HT-29 (cell line): ENCODE results near the gene PAQR9. TPM values are rescaled to one million over a fixed set of nuclear protein-coding genes. Genes with fewer than 3 reads are reported as not detected.

Source experiments
- DNase-seq: peaks from one replicate; pipeline ENCODE4 v3.0.0-alpha.2; 2015; ENCODE audit warnings: low spot score
- small RNA-seq: library from RNA; depleted of rRNA; stranded (forward); fragments of <200 nt; gene quantifications from one replicate; pipeline ENCODE3, GENCODE V24; 2014
- total RNA-seq: library from RNA; depleted of rRNA; stranded (reverse); fragments of >200 nt; shearing (Covaris generic); gene quantifications from 2 replicates; pipeline ENCODE4 v1.2.3, GENCODE V29; 2014; rRNA removed

Gene PAQR9
- total RNA-seq, 1 experiment from 2014 or later, result not detected

- no peak for DNase-seq
Measured at GRCh38 chr3:142916605-142917004, 46.9 kb downstream of the PAQR9 start.

GRCh38 chr3:142915636-142916035 is 47.8 kb downstream of the PAQR9 start:
- DNase-seq, result no peak

GRCh38 chr3:142914286-142914811 is 49.1 kb downstream of the PAQR9 start:
- no peak for DNase-seq

- DNase-seq, result no peak
Measured at GRCh38 chr3:142913432-142913831, 50.0 kb downstream of the PAQR9 start.

GRCh38 chr3:142912402-142913172 is 50.9 kb downstream of the PAQR9 start:
- no peak for DNase-seq

Small RNA genes lying within 50 kb of the gene (small RNA-seq; reads per million reads assigned to genes)
- gene AC021074.2, result not detected

Other genes with a start within 250 kb of the PAQR9 start
- 0.10 and 0.21 TPM in 2 replicates for gene TRPC1, start 239.6 kb downstream of the PAQR9 start, total RNA-seq
- gene PCOLCE2, start 74.6 kb downstream of the PAQR9 start, total RNA-seq, result 4.9 and 6.2 TPM in 2 replicates
- gene U2SURP, start 37.9 kb upstream of the PAQR9 start, total RNA-seq, result 50.4 and 52.5 TPM in 2 replicates
- gene CHST2, start 156.1 kb upstream of the PAQR9 start, total RNA-seq, result not detected in 2 replicates